ENCODE measurements around the gene SFT2D1.

Gene SFT2D1

GRCh38 chr6:166317261-166318212 lies 24.8 kb downstream of the SFT2D1 start:
- Histone ChIP-seq H3K9me3 (no peaks in the 10 kb centered on the region), H3K4me1 (no peaks in the 10 kb centered on the region), H3K27me3 (ENCODE audit: low read depth) (no peaks in the 10 kb centered on the region)

GRCh38 chr6:166315436-166315835 lies 26.9 kb downstream of the SFT2D1 start:
- no peak for DNase-seq (ENCODE audit: low spot score in 2 of 2)
- in situ Hi-C loops (cut with MboI; ENCODE audit: low sequenced_read_pairs), result no loop called here
- Histone ChIP-seq H3K4me1 (no peaks in the 10 kb centered on the region), H3K9me3 (no peaks in the 10 kb centered on the region), H3K4me3 (no peak overlapping the region), H3K27me3 (ENCODE audit: low read depth) (no peaks in the 10 kb centered on the region), H3K36me3 (replicated peaks) (no peaks in the 10 kb centered on the region)

More at GRCh38 chr6:166317261-166318212, 24.8 kb downstream of the SFT2D1 start:
- Histone ChIP-seq H3K36me3 (replicated peaks) (0 out of 2 replicates have a peak, but pooled peaks cover 3% of the 10 kb centered on the region), H3K4me3 (no peak overlapping the region)
- DNase-seq (ENCODE audit: low spot score in 2 of 2), result no peak
- in situ Hi-C loops (cut with MboI; ENCODE audit: low sequenced_read_pairs), result no loop called here

- Histone ChIP-seq H3K27me3 (ENCODE audit: low read depth) (no peaks in the 10 kb centered on the region), H3K36me3 (replicated peaks) (no peaks in the 10 kb centered on the region), H3K9me3 (no peaks in the 10 kb centered on the region), H3K4me3 (no peak overlapping the region), H3K4me1 (no peaks in the 10 kb centered on the region)
- in situ Hi-C loops (cut with MboI; ENCODE audit: low sequenced_read_pairs), result no loop called here
- no peak for DNase-seq (ENCODE audit: low spot score in 2 of 2)
Observed at GRCh38 chr6:166314454-166314853, 27.9 kb downstream of the SFT2D1 start.

- in situ Hi-C loops (cut with MboI; ENCODE audit: low sequenced_read_pairs), result no loop called here
- DNase-seq (ENCODE audit: low spot score in 2 of 2), result peak; percentile 37 to 63
- H3K4me3 ChIP-seq, result no peak overlapping the region
Observed at GRCh38 chr6:166313255-166314070, 28.9 kb downstream of the SFT2D1 start.

GRCh38 chr6:166312832-166313231 lies 29.5 kb downstream of the SFT2D1 start:
- Histone ChIP-seq H3K27me3 (ENCODE audit: low read depth) (no peaks in the 10 kb centered on the region), H3K9me3 (no peaks in the 10 kb centered on the region), H3K4me1 (no peaks in the 10 kb centered on the region), H3K36me3 (replicated peaks) (no peaks in the 10 kb centered on the region), H3K4me3 (no peak overlapping the region)
- no peak for DNase-seq (ENCODE audit: low spot score in 2 of 2)
- in situ Hi-C loops (cut with MboI; ENCODE audit: low sequenced_read_pairs), result no loop called here

More at GRCh38 chr6:166313255-166314070, 28.9 kb downstream of the SFT2D1 start:
- Histone ChIP-seq H3K27me3 (ENCODE audit: low read depth) (no peaks in the 10 kb centered on the region), H3K4me1 (no peaks in the 10 kb centered on the region), H3K36me3 (replicated peaks) (no peaks in the 10 kb centered on the region), H3K9me3 (no peaks in the 10 kb centered on the region)

- Histone ChIP-seq H3K27me3 (ENCODE audit: low read depth) (no peaks in the 10 kb centered on the region), H3K4me1 (no peaks in the 10 kb centered on the region), H3K36me3 (replicated peaks) (no peaks in the 10 kb centered on the region), H3K4me3 (no peak overlapping the region), H3K9me3 (no peaks in the 10 kb centered on the region)
- DNase-seq (ENCODE audit: low spot score in 2 of 2), result no peak
- in situ Hi-C loops (cut with MboI; ENCODE audit: low sequenced_read_pairs), result no loop called here
Observed at GRCh38 chr6:166310634-166311033, 31.7 kb downstream of the SFT2D1 start.

GRCh38 chr6:166309977-166310376 lies 32.4 kb downstream of the SFT2D1 start:
- no peaks in the 10 kb centered on the region for H3K9me3 ChIP-seq
- no peak for DNase-seq (ENCODE audit: low spot score in 2 of 2)
- H3K27me3 ChIP-seq (ENCODE audit: low read depth), result no peaks in the 10 kb centered on the region
- H3K4me1 ChIP-seq, result no peaks in the 10 kb centered on the region
- in situ Hi-C loops (cut with MboI; ENCODE audit: low sequenced_read_pairs), result no loop called here
- no peak overlapping the region for H3K4me3 ChIP-seq
- no peaks in the 10 kb centered on the region for H3K36me3 ChIP-seq (replicated peaks)

- no peak for DNase-seq (ENCODE audit: low spot score in 2 of 2)
- Histone ChIP-seq H3K4me1 (no peaks in the 10 kb centered on the region), H3K27me3 (ENCODE audit: low read depth) (no peaks in the 10 kb centered on the region), H3K4me3 (no peak overlapping the region), H3K9me3 (no peaks in the 10 kb centered on the region), H3K36me3 (replicated peaks) (no peaks in the 10 kb centered on the region)
- in situ Hi-C loops (cut with MboI; ENCODE audit: low sequenced_read_pairs), result no loop called here
Observed at GRCh38 chr6:166308769-166309589, 33.4 kb downstream of the SFT2D1 start.

GRCh38 chr6:166308033-166308768 lies 34.1 kb downstream of the SFT2D1 start, which contains the start of gene PRR18:
TSS of gene PRR18 (minus strand) at chr6:166308392. CDS start at chr6:166308142, 250 bp downstream.
- in situ Hi-C loops (cut with MboI; ENCODE audit: low sequenced_read_pairs), result no loop called here
- Histone ChIP-seq H3K36me3 (replicated peaks) (no peaks in the 10 kb centered on the region), H3K4me3 (no peak within 1 kb of the TSS), H3K4me1 (no peaks in the 10 kb centered on the region), H3K27me3 (ENCODE audit: low read depth) (no peaks in the 10 kb centered on the region), H3K9me3 (no peaks in the 10 kb centered on the region)
- DNase-seq (ENCODE audit: low spot score in 2 of 2), result no peak

GRCh38 chr6:166307082-166308032 lies 35.0 kb downstream of the SFT2D1 start:
- H3K9me3 ChIP-seq, result no peaks in the 10 kb centered on the region
- H3K36me3 ChIP-seq (replicated peaks), result no peaks in the 10 kb centered on the region
- in situ Hi-C loops (cut with MboI; ENCODE audit: low sequenced_read_pairs), result no loop called here
- no peak for DNase-seq (ENCODE audit: low spot score in 2 of 2)
- H3K4me1 ChIP-seq, result no peaks in the 10 kb centered on the region
- no peaks in the 10 kb centered on the region for H3K27me3 ChIP-seq (ENCODE audit: low read depth)
- no peak overlapping the region for H3K4me3 ChIP-seq

GRCh38 chr6:166306378-166307081 lies 35.8 kb downstream of the SFT2D1 start:
- in situ Hi-C loops (cut with MboI; ENCODE audit: low sequenced_read_pairs), result no loop called here
- Histone ChIP-seq H3K9me3 (no peaks in the 10 kb centered on the region), H3K4me1 (no peaks in the 10 kb centered on the region), H3K4me3 (no peak overlapping the region), H3K27me3 (ENCODE audit: low read depth) (no peaks in the 10 kb centered on the region), H3K36me3 (replicated peaks) (no peaks in the 10 kb centered on the region)
- no peak for DNase-seq (ENCODE audit: low spot score in 2 of 2)
